KMS-11 (cell line): ENCODE data around the gene APH1A.

Source experiments
- H2AFZ ChIP-seq: fragments of 200-600 bp; sonication (generic); 2 replicates; pipeline ENCODE4 v1.6.1; 2016; ENCODE audit warnings: antibody characterized with exemption, mixed run types, low read depth
- H3K27ac ChIP-seq: fragments of 200-600 bp; sonication (generic); 2 replicates; pipeline ENCODE4 v1.6.1; 2016; ENCODE audit warnings: mild to moderate bottlenecking, mixed run types
- H3K27me3 ChIP-seq: fragments of 200-600 bp; sonication (generic); 2 replicates; pipeline ENCODE4 v1.6.1; 2017; ENCODE audit warnings: mild to moderate bottlenecking, low read depth, mixed run types, moderate library complexity; ENCODE audit not compliant: insufficient read depth
- H3K36me3 ChIP-seq: fragments of 200-600 bp; sonication (generic); 2 replicates; pipeline ENCODE4 v1.6.1; 2017; ENCODE audit warnings: mild to moderate bottlenecking, mixed run types; ENCODE audit not compliant: insufficient read depth
- H3K4me1 ChIP-seq: fragments of 200-600 bp; sonication (generic); 2 replicates; pipeline ENCODE4 v1.6.1; 2016; ENCODE audit warnings: mild to moderate bottlenecking, low read depth, mixed run types; ENCODE audit not compliant: poor library complexity, severe bottlenecking
- H3K4me2 ChIP-seq: fragments of 200-600 bp; sonication (generic); 2 replicates; pipeline ENCODE4 v1.7.0; 2016; ENCODE audit warnings: mild to moderate bottlenecking, mixed run types
- H3K4me3 ChIP-seq: fragments of 200-600 bp; sonication (generic); IDR thresholded peaks from 2 replicates; pipeline ENCODE4 v1.6.1; 2017; ENCODE audit warnings: low read depth, low read length, mixed read lengths; ENCODE audit not compliant: insufficient read depth
- H3K79me2 ChIP-seq: fragments of 200-600 bp; sonication (generic); 2 replicates; pipeline ENCODE4 v1.6.1; 2016; ENCODE audit warnings: low read depth, mixed run types; ENCODE audit not compliant: insufficient read depth
- H3K9ac ChIP-seq: fragments of 200-600 bp; sonication (generic); 2 replicates; pipeline ENCODE4 v1.6.1; 2016; ENCODE audit warnings: mild to moderate bottlenecking, mixed run types
- H4K20me1 ChIP-seq: fragments of 200-600 bp; sonication (generic); 2 replicates; pipeline ENCODE4 v1.6.1; 2016; ENCODE audit warnings: mild to moderate bottlenecking, mixed run types; ENCODE audit not compliant: insufficient read depth
- TF ChIP-seq, protein P1 (sequence below): fragments of 200-600 bp; sonication (generic); conservative IDR thresholded peaks from 2 replicates; pipeline ENCODE4 v1.6.1; 2017; ENCODE audit warnings: low read depth, mild to moderate bottlenecking, antibody characterized with exemption, low read length, moderate library complexity, mixed read lengths

APH1A gene

GRCh38 chr1:150302902-150303301, 34.1 kb upstream of the APH1A start:
- H3K79me2 ChIP-seq, result no peaks in the 10 kb centered on the region
- TF ChIP-seq, protein P1, sequence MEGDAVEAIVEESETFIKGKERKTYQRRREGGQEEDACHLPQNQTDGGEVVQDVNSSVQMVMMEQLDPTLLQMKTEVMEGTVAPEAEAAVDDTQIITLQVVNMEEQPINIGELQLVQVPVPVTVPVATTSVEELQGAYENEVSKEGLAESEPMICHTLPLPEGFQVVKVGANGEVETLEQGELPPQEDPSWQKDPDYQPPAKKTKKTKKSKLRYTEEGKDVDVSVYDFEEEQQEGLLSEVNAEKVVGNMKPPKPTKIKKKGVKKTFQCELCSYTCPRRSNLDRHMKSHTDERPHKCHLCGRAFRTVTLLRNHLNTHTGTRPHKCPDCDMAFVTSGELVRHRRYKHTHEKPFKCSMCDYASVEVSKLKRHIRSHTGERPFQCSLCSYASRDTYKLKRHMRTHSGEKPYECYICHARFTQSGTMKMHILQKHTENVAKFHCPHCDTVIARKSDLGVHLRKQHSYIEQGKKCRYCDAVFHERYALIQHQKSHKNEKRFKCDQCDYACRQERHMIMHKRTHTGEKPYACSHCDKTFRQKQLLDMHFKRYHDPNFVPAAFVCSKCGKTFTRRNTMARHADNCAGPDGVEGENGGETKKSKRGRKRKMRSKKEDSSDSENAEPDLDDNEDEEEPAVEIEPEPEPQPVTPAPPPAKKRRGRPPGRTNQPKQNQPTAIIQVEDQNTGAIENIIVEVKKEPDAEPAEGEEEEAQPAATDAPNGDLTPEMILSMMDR, result no peak
- no peaks in the 10 kb centered on the region for H3K36me3 ChIP-seq
- no peaks in the 10 kb centered on the region for H3K4me1 ChIP-seq
- no peak overlapping the region for H3K27ac ChIP-seq
- H4K20me1 ChIP-seq, result no peaks in the 10 kb centered on the region
- H3K4me3 ChIP-seq, result no peak overlapping the region
- H3K4me2 ChIP-seq, result no peak overlapping the region
- H3K27me3 ChIP-seq, result no peaks in the 10 kb centered on the region
- no peak overlapping the region for H2AFZ ChIP-seq
- H3K9ac ChIP-seq, result no peak overlapping the region

DNA sequence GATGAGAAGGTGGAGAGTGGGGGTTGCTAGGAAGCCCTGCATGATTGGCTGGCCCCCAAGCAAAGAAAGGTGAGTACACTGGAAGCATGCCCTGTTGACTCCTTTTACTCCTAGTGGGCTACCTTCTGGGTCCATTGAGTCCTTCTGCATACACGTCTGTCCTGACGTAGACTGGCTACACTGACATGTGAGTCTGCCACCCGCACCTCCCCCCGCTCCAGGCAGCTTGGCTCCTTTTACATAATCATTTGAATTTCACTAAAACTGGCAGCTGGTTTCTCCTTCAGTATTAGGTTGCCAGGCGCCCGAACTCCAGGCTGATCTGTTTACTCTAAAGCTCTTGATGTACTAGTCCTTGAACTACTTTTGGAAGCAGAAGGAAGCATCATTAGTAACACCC, 33.5 kb upstream of the APH1A start:
- no peak overlapping the region for H3K4me2 ChIP-seq
- no peaks in the 10 kb centered on the region for H3K4me1 ChIP-seq
- no peak overlapping the region for H3K4me3 ChIP-seq
- no peaks in the 10 kb centered on the region for H3K27me3 ChIP-seq
- H3K79me2 ChIP-seq, result no peaks in the 10 kb centered on the region
- no peak overlapping the region for H3K9ac ChIP-seq
- no peaks in the 10 kb centered on the region for H4K20me1 ChIP-seq
- no peaks in the 10 kb centered on the region for H3K36me3 ChIP-seq
- no peak overlapping the region for H2AFZ ChIP-seq
- no peak overlapping the region for H3K27ac ChIP-seq
- TF ChIP-seq, protein P1, result no peak

DNA sequence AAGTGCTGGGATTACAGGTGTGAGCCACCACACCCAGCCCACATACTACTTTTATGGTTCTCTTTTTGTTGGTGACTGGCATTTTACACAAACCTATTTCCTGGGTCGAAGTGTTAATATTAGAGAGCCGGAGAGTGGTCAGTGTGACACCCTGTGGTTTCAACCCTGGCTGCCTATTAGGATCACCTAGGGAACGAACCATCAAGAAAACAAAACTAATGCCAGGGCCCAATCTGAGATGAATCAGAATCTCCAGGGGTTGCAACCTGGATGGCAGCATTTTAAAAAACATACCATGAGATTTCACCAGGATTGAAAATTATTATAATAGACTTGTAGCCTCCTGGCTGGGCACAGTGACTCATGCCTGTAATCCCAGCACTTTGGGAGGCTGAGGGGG, 30.9 kb upstream of the APH1A start:
- Histone ChIP-seq H3K27ac (no peak overlapping the region), H2AFZ (no peak overlapping the region), H3K9ac (no peak overlapping the region), H3K4me1 (no peaks in the 10 kb centered on the region), H3K36me3 (no peaks in the 10 kb centered on the region), H4K20me1 (no peaks in the 10 kb centered on the region), H3K79me2 (no peaks in the 10 kb centered on the region), H3K4me2 (no peak overlapping the region), H3K4me3 (no peak overlapping the region), H3K27me3 (no peaks in the 10 kb centered on the region)
- TF ChIP-seq, protein P1, result no peak

DNA sequence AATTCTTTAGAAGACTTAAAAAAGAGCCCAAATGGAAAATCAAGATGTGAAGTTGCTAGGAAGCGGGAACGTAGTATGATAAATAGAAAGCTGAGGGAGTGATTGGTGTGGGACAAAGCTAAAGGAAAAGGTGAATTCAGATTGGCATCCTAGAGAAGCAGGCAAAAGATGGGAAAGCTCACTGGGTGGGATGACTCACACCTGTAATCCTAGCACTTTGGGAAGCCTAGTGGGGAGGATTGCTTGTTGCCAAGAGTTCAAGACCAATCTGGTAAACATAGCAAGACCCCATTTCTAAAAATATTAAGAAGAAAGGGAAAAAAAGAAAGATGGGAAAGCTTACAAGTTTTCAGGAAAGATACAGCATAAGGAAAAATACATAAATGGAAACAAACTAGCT, 26.7 kb upstream of the APH1A start:
- Histone ChIP-seq H3K4me3 (no peak overlapping the region), H3K27me3 (no peaks in the 10 kb centered on the region), H3K4me1 (no peaks in the 10 kb centered on the region), H4K20me1 (no peaks in the 10 kb centered on the region), H3K36me3 (no peaks in the 10 kb centered on the region), H3K79me2 (no peaks in the 10 kb centered on the region), H2AFZ (no peak overlapping the region), H3K27ac (no peak overlapping the region), H3K9ac (no peak overlapping the region), H3K4me2 (no peak overlapping the region)
- TF ChIP-seq, protein P1, result no peak
